ENCODE measurements around the gene RNF20. TPM values are rescaled to one million over a fixed set of nuclear protein-coding genes. Genes with fewer than 3 reads are reported as not detected.
A peak's percentile ranks its signal among the peaks of the same experiment; 100 is the strongest.

The RNF20 gene
- total and polyA plus RNA-seq, 2 of the 4 experiments (the other 2 are of a cell fraction), result 13.7 to 21.3 TPM

DNA sequence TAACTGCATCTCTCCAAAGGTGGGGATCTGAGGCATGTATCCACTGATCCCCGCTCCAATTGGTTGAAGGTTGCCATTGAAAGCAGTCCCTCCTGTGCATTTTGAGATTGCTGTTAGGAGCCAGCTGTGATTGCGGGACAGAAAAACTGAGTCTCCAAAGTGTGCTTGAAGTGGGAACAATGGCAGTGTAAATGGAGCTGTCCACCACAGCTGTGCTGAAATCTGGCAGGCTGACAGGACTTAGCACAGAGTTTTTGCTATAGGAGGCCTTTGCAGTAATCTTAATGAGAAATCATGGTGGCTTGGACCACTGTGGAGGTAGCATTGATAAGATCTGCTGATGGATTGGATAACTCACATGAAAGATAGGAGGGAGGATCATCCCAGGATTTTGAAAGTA lies 3.3 kb downstream of the RNF20 start:
- no peak overlapping the region for H2BK20ac ChIP-seq (ENCODE audit: low read depth, low read length)
- no peak overlapping the region for H2BK15ac ChIP-seq (ENCODE audit: low read depth, low read length)
- no peak overlapping the region for H3K18ac ChIP-seq (ENCODE audit: low read depth, low read length)
- ATAC-seq (ENCODE audit: low read depth) (no peak), DNase-seq (peak; percentile 51)
- no peak overlapping the region for H4K91ac ChIP-seq (ENCODE audit: insufficient read depth, low read depth, low read length)
- no peak for TF ChIP-seq POLR2A (IDR thresholded peaks at IDR 0.05; ENCODE audit: low read depth, low read length)
- TF ChIP-seq MXI1 (IDR thresholded peaks at IDR 0.05; ENCODE audit: borderline replicate concordance, low read depth, low read length), result 0 out of 2 replicates have a peak, but pooled peaks have one; percentile 20
- H2BK5ac ChIP-seq (ENCODE audit: low read depth, low read length, poor library complexity, severe bottlenecking), result no peak overlapping the region
- intact Hi-C loops (cut with micrococcal nuclease) (no loop called here), dilution Hi-C loops (cut with HindIII; ENCODE audit: low sequenced_read_pairs, unreplicated experiment) (no loop called here), in situ Hi-C loops (cut with MboI; ENCODE audit: low sequenced_read_pairs) (no loop called here)
- H2AK5ac ChIP-seq (ENCODE audit: low read depth, low read length), result no peak overlapping the region
- POLR2A ChIA-PET (ENCODE audit: unreplicated experiment), result no interaction called here
- H3K9me1 ChIP-seq (ENCODE audit: insufficient read depth, low read length), result peaks cover 4% of the 10 kb centered on the region; the same call in 1 of the 2 replicates
- H2AK9ac ChIP-seq (replicated peaks; ENCODE audit: low read depth, low read length, poor library complexity), result no peak overlapping the region
- no peaks in the 10 kb centered on the region for H3K27me3 ChIP-seq (ENCODE audit: control insufficient read depth, insufficient read depth, low read length)
- H4K5ac ChIP-seq (ENCODE audit: low read depth, low read length), result no peak overlapping the region
- CTCF ChIA-PET, result interaction anchor here (1.1 to 1.2 kb wide), 2 partner anchors 13 to 78 kb away, joined by 3 read pairs; no protein-coding TSS in a partner anchor
- no peak overlapping the region for H2AFZ ChIP-seq (replicated peaks; ENCODE audit: low read length, poor library complexity)
- H3K4ac ChIP-seq (ENCODE audit: low read depth, low read length), result no peak overlapping the region
- H2BK120ac ChIP-seq (ENCODE audit: low read depth, low read length), result no peak overlapping the region
- peaks cover 17% of the 10 kb centered on the region for H3K36me3 ChIP-seq (ENCODE audit: control insufficient read depth, insufficient read depth, low read length)
- WGBS, 2 experiments (ENCODE audit: extremely low coverage in 2 of 2, insufficient read length in 1 of 2), result 71% methylated on average over 1 of the region's 2 CpGs; no CpG with 5 or more reads in 1 of the 2 experiments
- no peak overlapping the region for H3K4me2 ChIP-seq (ENCODE audit: low read depth, low read length)
- H3K23ac ChIP-seq (ENCODE audit: low read depth, low read length), result no peak overlapping the region
- BruUV-seq (replicated peaks), result no TSS peak
- H3K9ac ChIP-seq (ENCODE audit: low read depth, low read length), result no peak overlapping the region
- peaks cover 1% of the 10 kb centered on the region for H3K4me1 ChIP-seq (ENCODE audit: control insufficient read depth, insufficient read depth, low read length)
- H3K27ac ChIP-seq (ENCODE audit: insufficient read depth, low read length), result peak overlapping the region; percentile 39; the same call in 1 of the 2 replicates
- no peak overlapping the region for H3K14ac ChIP-seq (replicated peaks; ENCODE audit: low read depth, low read length)
- H3K4me3 ChIP-seq (ENCODE audit: insufficient read depth, low read depth, low read length), result no peak overlapping the region
- H3K56ac ChIP-seq (ENCODE audit: extremely low read depth, insufficient read depth, low read length), result 0 out of 2 replicates have a peak overlapping the region, but pooled peaks have one; percentile 11
- peaks cover 17 to 35% of the 10 kb centered on the region in 2 experiments for H3K79me1 ChIP-seq (ENCODE audit: low read depth in 1 of 2, low read length in 2 of 2)
- no peaks in the 10 kb centered on the region for H3K9me3 ChIP-seq (ENCODE audit: control insufficient read depth, insufficient read depth, low read length)
- H4K8ac ChIP-seq (ENCODE audit: low read depth in 2 of 2, low read length in 2 of 2), result no peak overlapping the region
- H4K20me1 ChIP-seq (ENCODE audit: insufficient read depth, low read length), result peaks cover 6% of the 10 kb centered on the region; the same call in 1 of the 2 replicates

Data from IMR-90 (cell line).